Kidney (tissue), 22 donors: Measurements from ENCODE around the gene ATP10B. TPM values are rescaled to one million over a fixed set of nuclear protein-coding genes. Genes with fewer than 3 reads are reported as not detected.
"Not testable (repeated sequence)": the region's sequence is repeated elsewhere in the genome, so short reads cannot be mapped to it uniquely, and the experiment has no call there.

Experiments
- DNase-seq, 5 donors: peaks; one replicate each; pipeline ENCODE4 v3.0.0-alpha.2; 2013 to 2020
- FAIRE-seq: peaks from 2 replicates; lab custom pipeline; 2012; peaks lifted over from hg19 to GRCh38; lab: Jason Lieb, UNC
- H3K27ac ChIP-seq, 2 donors: one replicate each; pipeline ENCODE4 v1.7.0; 2013; ENCODE audit warnings: low read depth in 2 of 2, low read length in 2 of 2, inconsistent platforms in 1 of 2
- H3K27me3 ChIP-seq: one replicate; pipeline ENCODE4 v1.7.1; 2013; ENCODE audit warnings: low read length, inconsistent platforms; ENCODE audit not compliant: control insufficient read depth, insufficient read depth
- H3K36me3 ChIP-seq, 3 donors: one replicate each; pipeline versions ENCODE4 v1.7.0 to v1.7.1; 2013; ENCODE audit warnings: low read length in 3 of 3, control low read depth in 1 of 3, inconsistent platforms in 1 of 3; ENCODE audit not compliant: insufficient read depth in 3 of 3, control insufficient read depth in 2 of 3
- H3K4me1 ChIP-seq, 3 donors: one replicate each; pipeline versions ENCODE4 v1.7.0 to v1.7.1; 2013; ENCODE audit warnings: low read length in 3 of 3, inconsistent platforms in 1 of 3, low read depth in 1 of 3; ENCODE audit not compliant: control insufficient read depth in 2 of 3, insufficient read depth in 2 of 3
- H3K4me3 ChIP-seq, 3 donors: one replicate each; pipeline versions ENCODE4 v1.7.0 to v1.8.1; 2013; ENCODE audit warnings: low read length in 3 of 3, control low read depth in 1 of 3, inconsistent platforms in 1 of 3
- H3K9ac ChIP-seq, 3 donors: one replicate each; pipeline versions ENCODE4 v1.7.0 to v1.7.1; 2013; ENCODE audit warnings: low read length in 3 of 3, control low read depth in 1 of 3, inconsistent platforms in 1 of 3
- H3K9me3 ChIP-seq, 3 donors: one replicate each; pipeline versions ENCODE4 v1.7.0 to v1.7.1; 2013; ENCODE audit warnings: low read length in 3 of 3, control low read depth in 1 of 3, inconsistent platforms in 1 of 3; ENCODE audit not compliant: control insufficient read depth in 2 of 3, insufficient read depth in 1 of 3
- intact Hi-C: fragments of 100-400 bp; cut with DNase I; formaldehyde crosslinking; loops from one replicate; pipeline ENCODE4 v1.11.1; 2022
- long read RNA-seq, 10 donors: library from polyadenylated mRNA in 1 of 10; unstranded in 1 of 10; transcript quantifications; one replicate each; pipeline ENCODE4 v2.0.0 and lab custom pipeline, GENCODE V29; 2021 to 2026
- polyA plus RNA-seq: library from polyadenylated mRNA; stranded (reverse); fragments of 350-450 nt; fragmentation: Illumina TruSeq; extraction: RNeasy Lipid Tissue Mini Kit (QIAGEN cat#74804); gene quantifications from one replicate; pipeline ENCODE4 v1.2.3, GENCODE V29; 2014; ENCODE audit warnings: low read depth, low replicate concordance; ENCODE audit not compliant: insufficient read depth
- total RNA-seq: library from RNA; stranded (reverse); fragmentation: NEBNext Ultra II Directional; extraction: Animal tissue kit (Norgen Biotek cat#: 25700); gene quantifications from one replicate; pipeline ENCODE4 v1.2.1, GENCODE V29; 2021
- TF ChIP-seq, protein P1 (sequence below): IDR thresholded peaks from 3 replicates; pipeline ENCODE4 v1.5.1; 2012; ENCODE audit warnings: mild to moderate bottlenecking, moderate library complexity, borderline replicate concordance; ENCODE audit not compliant: insufficient read depth; ENCODE audit errors: extremely low read depth
- donor health status: control.
- donor health status: control.
- donor health status: control.
- donor health status: control.
- donor health status: control.
- donor health status: DM: yes; HTN: yes; CAD: no.
- donor health status: Normal renal cell carcinoma (clear cell type).

ATP10B gene, protein sequence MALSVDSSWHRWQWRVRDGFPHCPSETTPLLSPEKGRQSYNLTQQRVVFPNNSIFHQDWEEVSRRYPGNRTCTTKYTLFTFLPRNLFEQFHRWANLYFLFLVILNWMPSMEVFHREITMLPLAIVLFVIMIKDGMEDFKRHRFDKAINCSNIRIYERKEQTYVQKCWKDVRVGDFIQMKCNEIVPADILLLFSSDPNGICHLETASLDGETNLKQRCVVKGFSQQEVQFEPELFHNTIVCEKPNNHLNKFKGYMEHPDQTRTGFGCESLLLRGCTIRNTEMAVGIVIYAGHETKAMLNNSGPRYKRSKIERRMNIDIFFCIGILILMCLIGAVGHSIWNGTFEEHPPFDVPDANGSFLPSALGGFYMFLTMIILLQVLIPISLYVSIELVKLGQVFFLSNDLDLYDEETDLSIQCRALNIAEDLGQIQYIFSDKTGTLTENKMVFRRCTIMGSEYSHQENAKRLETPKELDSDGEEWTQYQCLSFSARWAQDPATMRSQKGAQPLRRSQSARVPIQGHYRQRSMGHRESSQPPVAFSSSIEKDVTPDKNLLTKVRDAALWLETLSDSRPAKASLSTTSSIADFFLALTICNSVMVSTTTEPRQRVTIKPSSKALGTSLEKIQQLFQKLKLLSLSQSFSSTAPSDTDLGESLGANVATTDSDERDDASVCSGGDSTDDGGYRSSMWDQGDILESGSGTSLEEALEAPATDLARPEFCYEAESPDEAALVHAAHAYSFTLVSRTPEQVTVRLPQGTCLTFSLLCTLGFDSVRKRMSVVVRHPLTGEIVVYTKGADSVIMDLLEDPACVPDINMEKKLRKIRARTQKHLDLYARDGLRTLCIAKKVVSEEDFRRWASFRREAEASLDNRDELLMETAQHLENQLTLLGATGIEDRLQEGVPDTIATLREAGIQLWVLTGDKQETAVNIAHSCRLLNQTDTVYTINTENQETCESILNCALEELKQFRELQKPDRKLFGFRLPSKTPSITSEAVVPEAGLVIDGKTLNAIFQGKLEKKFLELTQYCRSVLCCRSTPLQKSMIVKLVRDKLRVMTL (N-terminal part only)
- total RNA-seq (1.4 TPM), polyA plus RNA-seq (not detected)
- long read RNA-seq, donor 1 = 0 reads
- long read RNA-seq, donor 2 = 0 reads
- long read RNA-seq, donor 3 = 0 reads
- long read RNA-seq, donor 4 = 0 reads
- long read RNA-seq, donor 5 = 0 reads
- long read RNA-seq, donor 6 = 0 reads
- long read RNA-seq, donor 7 = 0 reads
- long read RNA-seq, donor 8 = 0 reads
- long read RNA-seq, donor 9 = 0 reads
- long read RNA-seq, donor 10 = 0 reads

- Histone ChIP-seq H3K27me3 (no peaks in the 10 kb centered on the region), H3K9ac (no peak within 1 kb of the TSS), H3K27ac (no peak within 1 kb of the TSS), H3K4me1 (no peaks in the 10 kb centered on the region), H3K4me3 (no peak within 1 kb of the TSS), H3K9me3 (no peaks in the 10 kb centered on the region), H3K36me3 (no peaks in the 10 kb centered on the region)
- FAIRE-seq (no peak), DNase-seq (no peak)
- TF ChIP-seq, protein P1, sequence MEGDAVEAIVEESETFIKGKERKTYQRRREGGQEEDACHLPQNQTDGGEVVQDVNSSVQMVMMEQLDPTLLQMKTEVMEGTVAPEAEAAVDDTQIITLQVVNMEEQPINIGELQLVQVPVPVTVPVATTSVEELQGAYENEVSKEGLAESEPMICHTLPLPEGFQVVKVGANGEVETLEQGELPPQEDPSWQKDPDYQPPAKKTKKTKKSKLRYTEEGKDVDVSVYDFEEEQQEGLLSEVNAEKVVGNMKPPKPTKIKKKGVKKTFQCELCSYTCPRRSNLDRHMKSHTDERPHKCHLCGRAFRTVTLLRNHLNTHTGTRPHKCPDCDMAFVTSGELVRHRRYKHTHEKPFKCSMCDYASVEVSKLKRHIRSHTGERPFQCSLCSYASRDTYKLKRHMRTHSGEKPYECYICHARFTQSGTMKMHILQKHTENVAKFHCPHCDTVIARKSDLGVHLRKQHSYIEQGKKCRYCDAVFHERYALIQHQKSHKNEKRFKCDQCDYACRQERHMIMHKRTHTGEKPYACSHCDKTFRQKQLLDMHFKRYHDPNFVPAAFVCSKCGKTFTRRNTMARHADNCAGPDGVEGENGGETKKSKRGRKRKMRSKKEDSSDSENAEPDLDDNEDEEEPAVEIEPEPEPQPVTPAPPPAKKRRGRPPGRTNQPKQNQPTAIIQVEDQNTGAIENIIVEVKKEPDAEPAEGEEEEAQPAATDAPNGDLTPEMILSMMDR = no peak
- intact Hi-C loops = no loop called here
Observed at GRCh38 chr5:160852049-160852448, at the start of gene ATP10B. Gene ATP10B, minus strand, starts transcription at chr5:160852211. Its CDS starts 164,137 bp downstream, at chr5:160688074.

GRCh38 chr5:160901656-160902055 is 49.6 kb upstream of the ATP10B start:
- DNase-seq = no peak
- Histone ChIP-seq H3K36me3 (no peaks in the 10 kb centered on the region), H3K27ac (no peak overlapping the region), H3K4me1 (no peaks in the 10 kb centered on the region), H3K27me3 (no peaks in the 10 kb centered on the region), H3K9me3 (no peaks in the 10 kb centered on the region), H3K9ac (no peak overlapping the region), H3K4me3 (no peak overlapping the region)
- TF ChIP-seq, protein P1 = no peak
- FAIRE-seq = no peak
- intact Hi-C loops = no loop called here

GRCh38 chr5:160899735-160900134 is 47.7 kb upstream of the ATP10B start:
- Histone ChIP-seq H3K36me3 (no peaks in the 10 kb centered on the region), H3K27me3 (no peaks in the 10 kb centered on the region), H3K4me3 (no peak overlapping the region), H3K9ac (no peak overlapping the region), H3K4me1 (no peaks in the 10 kb centered on the region), H3K9me3 (no peaks in the 10 kb centered on the region), H3K27ac (no peak overlapping the region)
- DNase-seq (no peak), FAIRE-seq (no peak)
- TF ChIP-seq, protein P1 = no peak
- intact Hi-C loops = no loop called here

- H3K27me3 ChIP-seq, DNase-seq, FAIRE-seq, H3K36me3 ChIP-seq, intact Hi-C loops, H3K9me3 ChIP-seq, H3K9ac ChIP-seq, H3K4me1 ChIP-seq, H3K4me3 ChIP-seq, H3K27ac ChIP-seq: not testable (repeated sequence)
Observed at GRCh38 chr5:160893180-160893964, 41.4 kb upstream of the ATP10B start.
